HG03432 (cell line): ENCODE measurements around the gene RING1.

Source experiments
- ATAC-seq: cut with Tn5 transposase; IDR thresholded peaks from one replicate; pipeline ENCODE4 v1.9.1; 2021; ENCODE audit warnings: mild to moderate bottlenecking, moderate library complexity; ENCODE audit not compliant: unreplicated experiment

Gene RING1

GRCh38 chr6:33171880-33172687 lies 36.2 kb upstream of the RING1 start:
- no peak for ATAC-seq

DNA sequence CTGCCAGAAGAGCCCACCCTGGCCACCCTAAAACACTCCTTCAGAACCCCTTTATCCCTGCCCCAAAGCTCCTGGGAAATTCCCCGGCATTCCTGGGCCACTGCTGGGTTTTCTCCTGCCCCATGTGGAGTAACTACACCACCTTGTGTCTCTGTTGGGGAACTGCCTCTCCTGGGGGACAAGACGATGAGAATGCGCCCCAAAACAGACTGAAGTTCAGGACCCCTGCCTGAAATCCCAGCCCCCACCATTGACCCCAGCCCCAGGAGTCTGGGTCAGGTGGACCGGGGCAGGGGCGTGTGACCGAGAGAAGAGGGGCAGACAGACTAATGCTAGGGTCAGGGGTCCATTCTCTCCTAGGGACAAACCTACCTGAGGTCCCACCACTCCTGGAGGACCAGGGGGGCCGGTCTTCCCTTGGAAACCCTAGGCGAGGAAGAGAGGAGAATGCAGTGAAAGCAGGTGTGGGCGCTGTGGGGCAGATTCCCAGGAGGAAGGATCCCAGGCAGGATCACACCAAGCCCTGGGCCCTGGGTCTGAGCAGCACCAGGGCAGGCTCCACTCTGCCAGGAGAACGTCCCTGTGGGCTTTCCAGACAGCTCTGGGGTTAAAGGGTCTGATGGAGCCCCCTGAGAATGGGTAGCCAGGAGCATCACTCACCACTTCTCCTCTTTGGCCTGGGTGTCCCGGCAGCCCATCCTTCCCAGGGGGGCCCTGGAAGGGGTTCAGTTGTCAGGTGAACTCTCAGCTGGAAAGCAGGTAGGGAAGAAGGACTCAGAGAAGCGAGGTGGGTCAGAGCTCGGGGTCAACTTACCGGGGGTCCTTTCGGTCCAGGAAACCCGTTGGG lies 35.4 kb upstream of the RING1 start:
- no peak for ATAC-seq

DNA sequence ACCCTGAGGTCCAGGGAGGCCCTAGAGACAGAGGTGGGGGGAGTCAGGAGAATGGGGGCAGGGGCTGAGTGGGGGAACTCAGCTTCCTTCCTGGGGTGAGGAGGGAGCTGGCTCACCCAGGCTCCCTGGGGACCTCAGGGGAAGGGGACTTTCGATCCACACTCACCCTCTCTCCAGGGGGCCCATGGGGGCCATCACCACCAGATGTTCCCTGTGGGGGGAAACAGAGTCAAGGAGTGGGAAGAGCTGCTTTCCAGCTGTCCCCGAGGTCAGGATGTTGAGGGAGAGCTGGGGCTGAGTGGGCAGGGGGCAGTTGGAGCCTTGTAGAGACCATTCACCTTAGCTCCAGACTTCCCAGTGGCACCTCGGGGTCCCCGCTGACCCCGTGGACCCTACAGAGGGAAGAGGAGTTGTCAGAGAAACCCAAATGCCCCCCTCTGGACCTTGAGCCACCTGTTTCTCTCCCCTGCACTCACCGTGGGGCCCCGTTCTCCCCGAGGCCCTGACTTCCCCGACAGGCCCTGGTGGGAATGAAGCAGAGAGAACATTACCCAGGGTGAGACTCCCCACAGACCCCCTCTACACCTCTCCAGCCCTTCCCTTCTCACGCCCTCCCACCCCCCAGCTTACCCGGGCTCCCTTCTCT lies 34.6 kb upstream of the RING1 start:
- no peak for ATAC-seq

GRCh38 chr6:33174784-33175183 lies 33.5 kb upstream of the RING1 start:
- no peak for ATAC-seq

DNA sequence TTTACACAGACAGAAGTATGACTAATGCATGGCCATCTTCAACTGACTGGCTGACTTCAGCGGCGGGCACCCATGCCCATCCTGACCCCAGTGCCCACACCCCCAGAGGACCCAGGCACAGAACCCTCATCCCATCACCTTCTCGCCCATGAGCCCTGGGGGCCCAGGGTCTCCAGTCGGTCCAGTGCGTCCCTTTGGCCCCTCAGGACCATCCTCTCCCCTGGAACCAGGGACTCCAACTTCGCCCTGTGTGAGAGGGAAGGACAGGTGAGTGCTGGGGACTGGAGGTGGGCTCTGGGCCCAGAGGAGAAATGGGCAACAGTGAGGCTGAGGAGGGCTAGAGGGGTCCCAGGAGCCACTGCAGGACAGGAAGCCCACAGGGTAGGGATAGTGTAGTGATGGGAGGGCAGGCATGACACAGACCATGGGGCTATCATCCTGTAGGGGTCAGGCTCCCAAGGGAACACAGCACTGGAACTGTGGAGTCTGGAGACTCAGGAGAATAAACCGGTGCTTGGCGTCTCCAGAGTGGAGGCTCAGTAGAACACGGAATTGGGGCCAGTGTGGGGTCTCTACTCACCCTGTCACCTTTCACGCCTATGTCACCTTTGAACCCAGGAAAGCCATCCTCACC lies 32.7 kb upstream of the RING1 start:
- ATAC-seq: no peak

DNA sequence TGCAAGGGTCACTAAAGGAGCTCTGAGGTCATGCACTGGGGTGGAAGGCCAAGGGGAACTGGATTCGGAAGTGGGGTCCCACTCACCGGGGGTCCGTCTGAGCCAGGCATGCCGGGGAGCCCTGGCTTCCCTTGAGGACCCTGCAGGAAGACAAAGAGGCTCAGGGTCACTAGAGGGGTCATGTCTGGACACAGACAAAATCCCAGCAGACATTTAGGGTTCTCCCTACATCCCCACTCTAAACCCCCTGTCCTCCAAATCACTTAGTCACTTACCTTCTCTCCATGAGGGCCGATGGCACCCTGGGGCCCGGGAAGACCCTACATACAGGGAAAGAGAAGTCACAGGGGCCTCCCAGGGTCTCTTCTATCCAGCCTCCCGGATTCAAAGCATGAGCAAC lies 31.4 kb upstream of the RING1 start:
- no peak for ATAC-seq

- no peak for ATAC-seq
These were observed 30.5 kb upstream of the RING1 start for GRCh38 chr6:33177552-33178446.

DNA sequence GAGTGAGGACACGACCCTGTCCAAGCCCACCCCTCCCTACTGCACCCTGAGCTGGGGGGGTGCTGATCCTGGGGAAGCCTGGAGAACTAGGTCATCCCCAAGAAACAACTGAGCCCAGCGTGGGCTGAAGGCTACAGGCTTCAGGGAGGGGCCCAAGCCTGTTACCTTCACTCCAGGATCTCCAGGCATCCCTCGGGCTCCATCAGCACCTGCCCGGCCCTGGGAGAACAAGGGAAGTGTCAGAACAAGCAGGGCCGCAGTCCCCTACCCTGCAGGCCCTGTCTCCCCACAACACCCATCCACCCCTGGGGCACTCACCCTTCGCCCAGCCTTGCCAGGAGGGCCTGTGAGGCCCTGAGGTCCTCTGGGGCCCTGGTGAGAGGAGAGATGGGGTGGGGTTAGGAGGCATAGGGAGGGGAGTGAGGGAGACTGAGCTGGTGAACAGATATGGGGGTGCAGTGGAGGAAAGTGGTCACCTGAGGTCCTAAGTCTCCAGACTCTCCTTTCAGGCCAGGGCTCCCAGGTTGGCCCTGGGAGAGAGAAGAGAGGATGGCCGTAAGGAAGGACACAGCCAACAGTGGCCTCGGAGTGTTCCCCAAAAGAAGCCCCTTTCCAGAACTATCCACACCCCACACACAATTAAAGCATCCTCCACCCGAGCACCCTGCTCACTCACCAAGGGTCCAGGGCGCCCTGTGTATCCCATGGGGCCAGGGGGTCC lies 29.4 kb upstream of the RING1 start:
- ATAC-seq: no peak

DNA sequence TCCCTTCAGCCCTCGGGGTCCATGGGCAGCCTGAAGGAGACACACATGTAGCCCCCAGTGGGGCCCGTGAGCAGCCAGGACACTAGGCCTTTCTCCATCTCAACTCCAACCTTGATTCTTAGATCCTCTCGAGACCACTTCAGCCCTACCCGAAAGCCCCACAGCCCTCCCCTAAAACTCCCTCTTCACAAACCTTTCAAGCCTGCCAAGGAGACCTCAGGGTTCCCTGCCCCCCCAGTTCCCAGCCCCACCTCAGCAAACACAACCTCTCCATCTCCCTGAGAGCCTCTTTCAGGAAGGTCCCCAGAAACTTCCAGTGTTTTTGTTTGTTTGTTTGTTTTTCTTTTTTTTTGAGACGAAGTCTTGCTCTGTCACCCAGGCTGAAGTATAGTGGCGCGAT lies 27.2 kb upstream of the RING1 start:
- no peak for ATAC-seq

DNA sequence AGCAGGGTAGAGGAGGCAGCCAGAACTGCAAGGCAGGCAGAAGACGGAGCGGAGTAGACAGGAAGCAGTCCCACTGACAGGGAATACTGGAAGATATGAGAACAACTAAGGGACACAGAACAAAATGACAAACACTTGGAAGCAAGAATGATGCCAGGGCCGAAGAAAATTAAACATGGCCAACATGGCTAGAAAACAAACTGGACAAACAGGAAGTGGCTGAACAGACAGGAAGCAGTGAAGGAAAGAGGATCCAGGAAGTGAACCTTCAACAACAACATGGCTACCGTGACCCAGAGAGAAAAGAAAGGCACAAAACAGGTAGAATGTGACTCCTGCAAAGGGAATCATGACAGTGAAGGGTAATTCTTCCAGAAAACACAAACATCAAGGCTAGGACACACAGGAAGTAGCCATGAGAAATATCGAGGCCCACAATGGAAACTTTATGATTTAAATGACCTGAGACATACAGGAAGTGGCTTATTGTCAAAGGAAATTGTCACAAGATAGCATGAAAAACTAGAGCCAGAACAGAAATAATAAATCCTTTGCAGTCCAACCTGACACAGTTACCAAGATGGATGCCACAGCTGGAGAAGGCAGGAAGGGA lies 25.1 kb upstream of the RING1 start:
- no peak for ATAC-seq

DNA sequence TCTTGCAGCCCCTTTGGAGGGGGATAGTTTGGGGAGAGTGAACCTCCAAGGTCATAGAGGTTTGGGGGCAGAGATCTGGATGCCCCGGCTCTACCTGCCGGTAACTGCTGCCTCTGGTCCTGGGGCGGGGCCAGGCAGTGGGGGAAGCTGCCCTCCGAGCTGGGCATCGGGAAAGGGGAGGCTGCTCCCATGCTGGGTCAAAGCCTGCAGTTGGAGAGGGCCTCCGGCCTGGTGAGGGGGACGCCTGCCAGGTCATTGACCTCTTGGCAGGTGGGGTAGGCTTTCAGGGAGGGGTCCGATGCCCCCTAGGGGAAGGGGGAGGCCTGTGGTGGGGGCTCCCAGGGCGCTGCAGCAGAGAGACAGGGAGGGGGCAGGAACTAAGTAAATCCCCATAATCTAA lies 23.1 kb upstream of the RING1 start:
- ATAC-seq: no peak

- ATAC-seq: no peak
These were observed 22.6 kb upstream of the RING1 start for GRCh38 chr6:33185654-33186187.

DNA sequence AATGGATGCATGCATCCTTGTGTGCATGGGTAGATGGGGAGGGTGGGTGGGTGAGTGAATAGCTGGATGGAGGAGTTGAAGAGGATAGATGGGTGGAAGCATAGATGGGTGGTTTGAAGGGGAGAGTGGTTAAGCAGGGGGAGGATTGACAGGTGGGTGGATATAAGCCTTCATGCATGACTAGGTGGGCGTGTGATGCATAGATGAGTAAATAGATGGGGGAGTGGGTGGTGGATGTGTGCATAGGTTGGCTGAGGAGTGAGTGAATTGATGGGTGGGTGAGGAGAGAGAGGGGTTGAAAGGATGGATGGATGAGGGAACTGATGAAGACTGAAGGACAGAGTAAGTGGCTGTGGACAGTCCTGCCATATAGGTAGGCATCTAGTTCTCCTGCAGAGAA lies 20.5 kb upstream of the RING1 start:
- no peak for ATAC-seq

GRCh38 chr6:33189164-33189563 lies 19.1 kb upstream of the RING1 start:
- ATAC-seq: no peak

DNA sequence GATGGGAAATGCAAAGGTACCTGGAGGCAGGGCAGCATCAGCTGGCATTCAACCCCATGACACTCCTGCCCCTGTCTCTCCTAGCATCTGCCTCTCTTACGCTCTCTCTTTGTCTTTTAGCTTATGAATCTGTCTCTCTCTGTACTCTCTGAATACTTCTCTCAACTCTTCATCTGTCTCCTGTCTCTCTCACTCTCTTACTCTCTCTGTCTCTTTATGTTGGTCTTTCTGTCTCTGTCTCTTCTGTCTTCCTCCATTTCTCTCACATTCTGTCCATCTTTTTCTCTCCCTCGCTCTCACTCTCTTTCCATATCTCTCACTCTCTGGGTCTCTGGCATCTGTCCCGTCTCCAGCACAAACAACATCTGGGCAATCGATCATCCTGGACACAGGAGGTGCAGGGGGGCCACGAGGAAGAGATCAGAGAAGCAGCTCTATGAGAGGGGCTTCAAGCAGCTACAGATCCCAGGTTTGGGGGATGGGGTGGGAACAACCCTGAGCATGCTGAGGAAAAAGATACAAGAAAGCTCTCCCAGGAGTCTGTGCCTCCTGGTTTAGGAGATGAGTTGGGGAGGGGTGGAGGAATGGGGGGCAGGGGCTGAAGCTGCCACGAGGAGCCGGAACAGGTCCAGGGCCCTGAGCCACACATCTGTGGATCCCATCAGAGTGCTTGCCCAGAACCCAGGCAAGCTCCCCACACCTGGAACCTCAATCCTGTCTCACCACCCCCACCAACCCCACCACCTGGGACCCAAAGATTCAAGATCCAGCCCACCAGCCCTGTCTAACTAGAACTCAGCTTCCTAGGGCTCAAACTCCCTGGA lies 18.5 kb upstream of the RING1 start:
- ATAC-seq: no peak

DNA sequence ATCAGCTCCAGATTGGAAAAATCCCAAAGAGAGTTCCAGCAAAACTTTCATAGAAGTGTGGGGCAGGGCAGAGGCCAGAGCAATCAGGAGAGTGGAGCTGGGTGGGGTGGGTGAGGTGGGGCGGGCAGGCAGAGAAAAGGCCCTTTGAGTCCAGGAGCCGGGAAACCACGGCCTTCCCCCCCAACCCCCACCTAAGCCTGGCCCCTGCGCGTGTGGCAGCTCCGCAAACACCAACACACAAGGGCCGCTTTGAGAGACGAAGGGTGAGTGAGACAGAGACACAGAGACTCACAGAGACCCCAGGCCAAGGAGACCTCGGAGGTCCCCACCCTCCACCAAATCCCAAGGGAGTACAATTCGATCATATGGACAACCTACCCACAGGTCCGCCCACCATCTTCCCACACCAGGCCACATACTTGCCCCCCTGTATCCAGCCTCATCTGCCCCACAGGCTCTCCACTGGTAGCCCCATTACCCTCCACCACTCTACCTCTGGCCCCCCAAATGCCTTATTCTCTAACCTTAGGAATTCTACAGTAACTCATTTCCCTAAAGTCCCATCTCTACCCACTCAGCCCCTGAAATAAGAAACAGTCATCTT lies 17.7 kb upstream of the RING1 start:
- ATAC-seq: no peak

- no peak for ATAC-seq
These were observed 16.8 kb upstream of the RING1 start for GRCh38 chr6:33191383-33192104.
